PC-9 (cell line): Measurements from ENCODE around the gene ESYT1. TPM values are rescaled to one million over a fixed set of nuclear protein-coding genes. Genes with fewer than 3 reads are reported as not detected.
"Not testable (repeated sequence)": the region's sequence is repeated elsewhere in the genome, so short reads cannot be mapped to it uniquely, and the experiment has no call there.

Experiments used
- BruUV-seq: library from RNA; stranded (reverse); fragments of 400-500 nt; replicated peaks from 2 replicates; lab custom pipeline; 2021; lab: Mats Ljungman, UMichigan
- CTCF ChIA-PET: fragments of 300-600 bp; sonication (Branson Sonifier 250); formaldehyde crosslinking; loops from one replicate; lab custom pipeline; 2022; ENCODE audit warnings: antibody characterized with exemption; lab: Charles Lee
- POLR2A ChIA-PET: fragments of 300-600 bp; sonication (Branson Sonifier 250); formaldehyde crosslinking; loops from one replicate; lab custom pipeline; 2022; ENCODE audit warnings: antibody characterized with exemption; ENCODE audit not compliant: unreplicated experiment; lab: Charles Lee
- DNase-seq, 2 experiments: peaks; one replicate each; pipeline versions ENCODE4 v3.0.0 to v3.0.0-alpha.2; 2015 to 2022; ENCODE audit warnings: mixed read lengths in 1 of 2
- H2AFZ ChIP-seq: fragments of 200-600 bp; sonication (generic); 2 replicates; pipeline ENCODE4 v1.8.1; 2017; ENCODE audit warnings: antibody characterized with exemption
- H3F3A ChIP-seq: fragments of 200-600 bp; sonication (generic); 2 replicates; pipeline ENCODE4 v1.8.1; 2017; ENCODE audit warnings: antibody characterized with exemption, mild to moderate bottlenecking, low read depth; ENCODE audit not compliant: insufficient read depth
- H3K27ac ChIP-seq: fragments of 200-600 bp; sonication (generic); 2 replicates; pipeline ENCODE4 v1.6.1; 2016; ENCODE audit warnings: mixed run types
- H3K27me3 ChIP-seq: fragments of 200-600 bp; sonication (generic); 2 replicates; pipeline ENCODE4 v1.6.1; 2016; ENCODE audit warnings: low read depth, mixed run types; ENCODE audit not compliant: insufficient read depth
- H3K36me3 ChIP-seq: fragments of 200-600 bp; sonication (generic); 2 replicates; pipeline ENCODE4 v1.6.1; 2016; ENCODE audit warnings: low read depth, mixed run types
- H3K4me1 ChIP-seq: fragments of 200-600 bp; sonication (generic); replicated peaks from 2 replicates; pipeline ENCODE4 v1.6.1; 2016; ENCODE audit warnings: mixed run types; ENCODE audit not compliant: insufficient read depth
- H3K4me2 ChIP-seq: fragments of 200-600 bp; sonication (generic); 2 replicates; pipeline ENCODE4 v1.6.1; 2017; ENCODE audit warnings: mixed run types
- H3K4me3 ChIP-seq: fragments of 200-600 bp; sonication (generic); 2 replicates; pipeline ENCODE4 v1.6.1; 2016; ENCODE audit warnings: mixed run types
- H3K79me2 ChIP-seq: fragments of 200-600 bp; sonication (generic); 2 replicates; pipeline ENCODE4 v1.6.1; 2017; ENCODE audit warnings: low read depth, mixed run types
- H3K9me2 ChIP-seq: fragments of 200-600 bp; sonication (generic); 2 replicates; pipeline ENCODE4 v1.8.1; 2017; ENCODE audit warnings: mild to moderate bottlenecking; ENCODE audit not compliant: insufficient read depth
- H3K9me3 ChIP-seq: fragments of 200-600 bp; sonication (generic); 2 replicates; pipeline ENCODE4 v1.8.1; 2016; ENCODE audit warnings: low read depth; ENCODE audit not compliant: insufficient read depth
- H4K20me1 ChIP-seq: fragments of 200-600 bp; sonication (generic); 2 replicates; pipeline ENCODE4 v1.8.1; 2017; ENCODE audit not compliant: insufficient read depth
- CTCF ChIP-seq: fragments of 200-600 bp; sonication (generic); conservative IDR thresholded peaks from 2 replicates; pipeline ENCODE4 v1.6.1; 2017; ENCODE audit warnings: mixed run types, antibody characterized with exemption, mild to moderate bottlenecking, moderate library complexity
- EZH2 ChIP-seq: fragments of 200-600 bp; sonication (generic); IDR thresholded peaks from 2 replicates; pipeline ENCODE4 v1.8.0; 2017; ENCODE audit warnings: antibody characterized with exemption, low read depth
- intact Hi-C: fragments of 100-400 bp; cut with micrococcal nuclease; formaldehyde crosslinking; loops from one replicate; pipeline ENCODE4 v1.10.0; 2022; ENCODE audit not compliant: unreplicated experiment
- total RNA-seq: library from RNA; stranded (reverse); gene quantifications from 2 replicates; pipeline ENCODE4 v1.2.3, GENCODE V29; 2021

ESYT1 gene
- total RNA-seq, 1 experiment from 2014 or later, result 46.1 TPM

DNA sequence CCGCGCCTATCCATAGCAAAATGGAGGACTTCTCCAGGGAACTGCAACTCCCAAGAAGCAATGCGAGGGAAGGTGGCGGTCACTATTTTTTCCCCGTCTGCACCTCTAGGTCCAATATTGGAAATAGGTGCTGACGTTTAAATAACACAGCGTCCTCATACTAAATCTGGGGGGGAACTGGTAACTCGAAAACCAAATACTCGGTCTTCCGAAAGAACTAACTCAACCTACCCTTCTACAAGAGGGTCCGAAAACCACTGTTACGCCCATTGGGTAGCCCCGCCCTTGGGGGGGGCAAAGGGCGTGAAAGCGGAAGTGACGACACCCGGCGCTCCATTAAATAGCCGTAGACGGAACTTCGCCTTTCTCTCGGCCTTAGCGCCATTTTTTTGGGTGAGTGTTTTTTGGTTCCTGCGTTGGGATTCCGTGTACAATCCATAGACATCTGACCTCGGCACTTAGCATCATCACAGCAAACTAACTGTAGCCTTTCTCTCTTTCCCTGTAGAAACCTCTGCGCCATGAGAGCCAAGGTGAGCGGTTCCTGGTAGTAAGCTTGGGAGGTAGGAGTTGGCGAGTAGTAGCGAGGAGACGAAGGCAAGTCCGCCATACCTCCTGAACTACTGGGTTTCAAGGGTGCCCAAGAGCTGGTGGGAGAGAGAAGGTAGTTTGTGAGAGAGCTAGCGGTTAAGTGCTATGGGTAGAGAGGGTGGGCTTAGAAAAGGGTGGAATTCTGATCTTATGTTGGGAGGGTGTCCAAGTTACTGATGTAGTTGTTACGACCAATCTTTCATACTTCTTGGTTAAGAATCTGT, 11.6 kb upstream of the ESYT1 start, which contains the start of gene RPL41:
TSS of gene RPL41 (plus strand) at position 367 of the 815 bp plus-strand sequence.
- Histone ChIP-seq H3K4me2 (peak within 1 kb of the TSS; percentile 89), H3K27ac (peak within 1 kb of the TSS; percentile 96), H3K4me1 (peaks cover 26% of the 10 kb centered on the region), H3F3A (peaks cover 63% of the 10 kb centered on the region), H3K79me2 (peaks cover 19% of the 10 kb centered on the region), H4K20me1 (no peaks in the 10 kb centered on the region), H3K9me3 (no peaks in the 10 kb centered on the region), H3K9me2 (no peaks in the 10 kb centered on the region), H3K27me3 (no peaks in the 10 kb centered on the region), H2AFZ (peak within 1 kb of the TSS; percentile 85), H3K36me3 (peaks cover 10% of the 10 kb centered on the region; the same call in 1 of the 2 replicates), H3K4me3 (peak within 1 kb of the TSS; percentile 98)
- intact Hi-C loops, result loop anchor here (1.0 to 5.0 kb wide), 5 partner anchors 37 to 891 kb away; partner anchors contain the start of genes MYL6, RAB5B, RPS26 and ZBTB39
- ChIA-PET CTCF (interaction anchor here (1.1 kb wide), 1 partner anchor 73 kb away, joined by 3 read pairs; the partner anchor contains the start of gene SMARCC2), POLR2A (interaction anchor here (0.6 to 1.0 kb wide), 2 partner anchors 13 to 69 kb away, joined by 4 to 9 read pairs; no protein-coding TSS in a partner anchor)
- TF ChIP-seq CTCF (0 out of 2 replicates have a peak, but pooled peaks have one; percentile 18), EZH2 (no peak)
- no TSS peak for BruUV-seq
- peak; percentile 79 to 91 for DNase-seq

GRCh38 chr12:56117082-56117706, 10.9 kb upstream of the ESYT1 start:
- not testable (repeated sequence) for DNase-seq, H3K9me3 ChIP-seq, H3K36me3 ChIP-seq, H3K27me3 ChIP-seq, H3K9me2 ChIP-seq, H4K20me1 ChIP-seq, H2AFZ ChIP-seq
- peak overlapping the region; percentile 89 for H3K4me2 ChIP-seq
- peak overlapping the region; percentile 98 for H3K4me3 ChIP-seq
- CTCF ChIA-PET, result interaction anchor here (0.6 to 1.6 kb wide), 3 partner anchors 12 to 379 kb away, joined by 3 to 13 read pairs (median 3); partner anchors contain the start of gene PA2G4
- intact Hi-C loops, result loop anchor here (2.0 to 5.0 kb wide), 4 partner anchors 40 to 890 kb away; partner anchors contain the start of genes MYL6, RAB5B, RPS26 and ZBTB39
- H3K4me1 ChIP-seq, result peaks cover 26% of the 10 kb centered on the region
- TSS peak; percentile 93 for BruUV-seq
- POLR2A ChIA-PET, result interaction anchor here (0.6 to 1.0 kb wide), 3 partner anchors 13 to 68 kb away, joined by 3 to 9 read pairs (median 4); no protein-coding TSS in a partner anchor
- peaks cover 19% of the 10 kb centered on the region for H3K79me2 ChIP-seq
- peaks cover 58% of the 10 kb centered on the region for H3F3A ChIP-seq
- H3K27ac ChIP-seq, result peak overlapping the region; percentile 96

DNA sequence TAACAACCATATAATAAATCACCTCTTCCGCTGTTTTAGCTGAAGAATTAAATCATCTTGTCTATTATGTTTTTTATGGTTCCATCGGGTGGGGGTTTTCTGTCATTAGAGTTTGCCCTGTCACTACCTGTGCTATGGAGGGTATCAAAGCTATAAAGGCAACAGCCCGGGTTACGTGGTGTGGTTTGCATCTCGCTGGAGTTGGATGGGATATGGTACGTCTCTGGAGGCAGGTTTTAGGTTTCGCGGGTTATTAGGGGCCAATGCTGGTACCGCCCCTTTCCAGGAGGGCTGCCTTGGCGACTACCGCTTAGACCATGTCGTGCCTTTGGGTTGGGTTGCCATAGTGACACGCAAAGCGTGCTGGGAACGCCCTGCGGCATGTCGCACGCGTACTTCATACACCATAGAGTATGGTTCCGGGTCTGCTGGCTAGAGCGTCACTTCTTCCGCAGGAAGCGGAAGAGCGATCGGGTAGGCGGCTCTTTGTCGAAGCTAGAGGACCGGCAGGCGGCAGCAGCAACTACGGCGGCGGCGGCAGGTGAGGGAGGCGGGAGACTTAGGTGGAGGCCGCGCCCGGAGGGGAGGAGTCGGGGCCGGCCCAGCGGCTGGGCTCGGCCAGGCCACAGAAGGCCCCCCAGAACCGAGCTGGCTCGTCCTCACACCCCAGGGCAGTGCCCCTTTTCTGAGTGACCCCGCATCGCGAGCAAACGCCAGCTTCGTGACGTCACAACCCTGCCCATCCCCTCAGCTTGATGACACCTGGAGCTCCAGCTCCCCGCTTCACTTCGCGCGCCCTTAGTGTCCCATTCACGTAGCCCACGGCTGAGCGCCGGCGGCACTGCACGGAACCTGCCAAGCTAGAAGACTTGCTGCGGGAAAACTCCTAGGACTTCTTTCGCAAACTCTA, 10.0 kb upstream of the ESYT1 start, which contains the start of gene ZC3H10:
TSS of gene ZC3H10 (plus strand) at position 489 of the 910 bp plus-strand sequence. CDS start 2,297 bp downstream, outside the sequence.
- Histone ChIP-seq H3K36me3 (peaks cover 10% of the 10 kb centered on the region; the same call in 1 of the 2 replicates), H3K9me3 (no peaks in the 10 kb centered on the region), H4K20me1 (no peaks in the 10 kb centered on the region), H3K79me2 (peaks cover 19% of the 10 kb centered on the region), H3K4me1 (peaks cover 26% of the 10 kb centered on the region), H3K27me3 (no peaks in the 10 kb centered on the region), H3K9me2 (no peaks in the 10 kb centered on the region), H2AFZ (peak within 1 kb of the TSS; percentile 71), H3K4me2 (peak within 1 kb of the TSS; percentile 91), H3F3A (peaks cover 51% of the 10 kb centered on the region), H3K27ac (peak within 1 kb of the TSS; percentile 96), H3K4me3 (peak within 1 kb of the TSS; percentile 98)
- CTCF ChIA-PET, result interaction anchor here (0.6 to 1.7 kb wide), 9 partner anchors 13 to 993 kb away, joined by 3 to 15 read pairs (median 5); partner anchors contain the start of genes PA2G4, SMARCC2 and STAT6
- peak; percentile 99 for DNase-seq
- POLR2A ChIA-PET, result interaction anchor here (0.6 to 1.0 kb wide), 9 partner anchors 11 to 903 kb away, joined by 3 to 16 read pairs (median 4); partner anchors contain the start of genes RAB5B and RBMS2
- no TSS peak for BruUV-seq
- intact Hi-C loops, result loop anchor here (1.0 to 5.0 kb wide), 9 partner anchors 14 to 889 kb away; partner anchors contain the start of genes COQ10A, MYL6, PA2G4 and RAB5B
- TF ChIP-seq EZH2, result no peak
- peak; percentile 29; the same call in 1 of the 2 replicates for TF ChIP-seq CTCF
